ENCODE data around the gene SEMA5A.

Gene SEMA5A

GRCh38 chr5:9460885-9461645 is 84.8 kb downstream of the SEMA5A start:
- H4K20me1 ChIP-seq (ENCODE audit: insufficient read depth, low read length) = no peaks in the 10 kb centered on the region
- TF ChIP-seq EZH2phosphoT487 (IDR thresholded peaks at IDR 0.05; ENCODE audit: low read length) (no peak), CTCF (IDR thresholded peaks at IDR 0.05; ENCODE audit: low read length) (no peak), EZH2 (optimal IDR thresholded peaks at IDR 0.05; ENCODE audit: low read depth, low read length) (no peak)
- no peaks in the 10 kb centered on the region for H3K36me3 ChIP-seq (replicated peaks; ENCODE audit: insufficient read depth, low read length)
- no peak overlapping the region for H3K4me3 ChIP-seq (ENCODE audit: low read length)
- no peak for DNase-seq
- no peaks in the 10 kb centered on the region for H3K79me2 ChIP-seq (ENCODE audit: low read length)
- H2AFZ ChIP-seq (ENCODE audit: low read length) = no peak overlapping the region
- no peaks in the 10 kb centered on the region for H3K9me3 ChIP-seq (replicated peaks; ENCODE audit: insufficient read depth, low read length)
- no peak overlapping the region for H3K9ac ChIP-seq (ENCODE audit: low read length)
- peaks cover 12% of the 10 kb centered on the region for H3K4me1 ChIP-seq (ENCODE audit: low read length)
- no peaks in the 10 kb centered on the region for H3K9me2 ChIP-seq (replicated peaks; ENCODE audit: insufficient read depth, low read length)
- no peak overlapping the region for H3K4me2 ChIP-seq (ENCODE audit: low read depth, low read length)
- no peaks in the 10 kb centered on the region for H3F3A ChIP-seq (ENCODE audit: insufficient read depth, low read length)
- H3K27me3 ChIP-seq (replicated peaks; ENCODE audit: insufficient read depth, low read length) = no peaks in the 10 kb centered on the region
- H3K27ac ChIP-seq (ENCODE audit: low read length) = no peak overlapping the region

- Histone ChIP-seq H3K9me3 (replicated peaks; ENCODE audit: insufficient read depth, low read length) (no peaks in the 10 kb centered on the region), H3K9me2 (replicated peaks; ENCODE audit: insufficient read depth, low read length) (no peaks in the 10 kb centered on the region), H3K4me2 (ENCODE audit: low read depth, low read length) (no peak overlapping the region), H3K9ac (ENCODE audit: low read length) (no peak overlapping the region), H3K36me3 (replicated peaks; ENCODE audit: insufficient read depth, low read length) (no peaks in the 10 kb centered on the region), H3K4me1 (ENCODE audit: low read length) (no peaks in the 10 kb centered on the region), H3F3A (ENCODE audit: insufficient read depth, low read length) (no peaks in the 10 kb centered on the region), H2AFZ (ENCODE audit: low read length) (no peak overlapping the region), H3K27me3 (replicated peaks; ENCODE audit: insufficient read depth, low read length) (no peaks in the 10 kb centered on the region), H3K79me2 (ENCODE audit: low read length) (no peaks in the 10 kb centered on the region), H3K27ac (ENCODE audit: low read length) (no peak overlapping the region), H4K20me1 (ENCODE audit: insufficient read depth, low read length) (no peaks in the 10 kb centered on the region), H3K4me3 (ENCODE audit: low read length) (no peak overlapping the region)
- no peak for DNase-seq
- TF ChIP-seq CTCF (IDR thresholded peaks at IDR 0.05; ENCODE audit: low read length) (no peak), EZH2 (optimal IDR thresholded peaks at IDR 0.05; ENCODE audit: low read depth, low read length) (no peak), EZH2phosphoT487 (IDR thresholded peaks at IDR 0.05; ENCODE audit: low read length) (no peak)
These were observed 89.3 kb downstream of the SEMA5A start for GRCh38 chr5:9456435-9457042.

DNA sequence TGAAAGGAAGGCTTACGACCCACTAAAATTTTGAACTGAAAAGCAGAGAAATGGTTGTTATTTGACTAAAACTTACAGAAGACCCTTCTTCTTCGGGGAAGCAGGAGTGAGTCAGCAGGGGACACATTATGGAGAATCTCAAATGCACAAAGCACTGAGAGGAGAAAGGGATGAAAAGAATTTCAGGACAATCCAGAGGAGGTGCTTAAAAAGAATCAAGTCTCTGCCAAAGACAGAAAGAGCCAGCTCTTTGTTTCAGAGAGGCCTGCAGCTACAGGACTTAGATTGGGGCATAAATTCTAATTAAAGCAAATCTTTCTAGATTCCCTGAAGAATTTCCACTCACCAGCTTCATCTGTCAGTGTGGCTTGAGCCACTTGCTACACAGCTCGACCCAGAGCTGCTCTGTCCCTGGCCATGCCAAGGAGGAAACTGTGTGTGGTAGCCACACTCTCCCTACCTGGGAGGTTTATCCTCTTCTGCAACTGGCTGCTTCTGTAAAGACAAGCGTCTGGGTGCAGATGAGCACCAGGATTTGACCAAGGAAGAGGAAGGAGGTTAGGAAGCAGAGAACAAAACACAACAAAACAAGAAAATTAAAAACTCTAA is 89.9 kb downstream of the SEMA5A start:
- H3K9me2 ChIP-seq (replicated peaks; ENCODE audit: insufficient read depth, low read length) = no peaks in the 10 kb centered on the region
- no peak overlapping the region for H3K27ac ChIP-seq (ENCODE audit: low read length)
- no peaks in the 10 kb centered on the region for H3F3A ChIP-seq (ENCODE audit: insufficient read depth, low read length)
- no peak overlapping the region for H3K4me3 ChIP-seq (ENCODE audit: low read length)
- no peaks in the 10 kb centered on the region for H3K79me2 ChIP-seq (ENCODE audit: low read length)
- no peaks in the 10 kb centered on the region for H3K27me3 ChIP-seq (replicated peaks; ENCODE audit: insufficient read depth, low read length)
- no peaks in the 10 kb centered on the region for H3K4me1 ChIP-seq (ENCODE audit: low read length)
- no peaks in the 10 kb centered on the region for H4K20me1 ChIP-seq (ENCODE audit: insufficient read depth, low read length)
- H3K9ac ChIP-seq (ENCODE audit: low read length) = no peak overlapping the region
- H3K4me2 ChIP-seq (ENCODE audit: low read depth, low read length) = no peak overlapping the region
- no peaks in the 10 kb centered on the region for H3K9me3 ChIP-seq (replicated peaks; ENCODE audit: insufficient read depth, low read length)
- peak; percentile 10 for DNase-seq
- no peaks in the 10 kb centered on the region for H3K36me3 ChIP-seq (replicated peaks; ENCODE audit: insufficient read depth, low read length)
- no peak overlapping the region for H2AFZ ChIP-seq (ENCODE audit: low read length)
- TF ChIP-seq CTCF (IDR thresholded peaks at IDR 0.05; ENCODE audit: low read length) = no peak
- no peak for TF ChIP-seq EZH2phosphoT487 (IDR thresholded peaks at IDR 0.05; ENCODE audit: low read length)
- TF ChIP-seq EZH2 (optimal IDR thresholded peaks at IDR 0.05; ENCODE audit: low read depth, low read length) = no peak

All from MM.1S (cell line).